ENCODE data around the gene TRPM1. TPM values are rescaled to one million over a fixed set of nuclear protein-coding genes. Genes with fewer than 3 reads are reported as not detected.

Gene TRPM1
- total and polyA plus RNA-seq, 9 donors: 0.12 TPM; not detected in 8

GRCh38 chr15:31067890-31068603, 33.5 kb downstream of the TRPM1 start:
- no peaks in the 10 kb centered on the region for H3K27me3 ChIP-seq
- intact Hi-C loops (cut with DNase I): loop anchor here in 1 of 4 donors (10.0 kb wide), 1 partner anchor 57 kb away; no protein-coding TSS in a partner anchor

GRCh38 chr15:31065824-31066223, 35.7 kb downstream of the TRPM1 start:
- Histone ChIP-seq H3K27ac (no peak overlapping the region), H3K4me3 (no peak overlapping the region), H3K36me3 (no peaks in the 10 kb centered on the region), H3K4me1 (ENCODE audit: insufficient read depth) (peaks cover 13% of the 10 kb centered on the region), H3K9me3 (no peaks in the 10 kb centered on the region), H3K27me3 (no peaks in the 10 kb centered on the region)
- no peak for TF ChIP-seq EP300 (IDR thresholded peaks at IDR 0.05)
- TF ChIP-seq POLR2A (IDR thresholded peaks at IDR 0.05): no peak
- TF ChIP-seq CTCF (IDR thresholded peaks at IDR 0.05): no peak
- no peak for DNase-seq
- WGBS, 3 donors: 92 to 95% (median 94%) methylated on average over 6 of the region's 6 CpGs
- intact Hi-C loops (cut with DNase I): loop anchor here in 1 of 4 donors (10.0 kb wide), 1 partner anchor 59 kb away; no protein-coding TSS in a partner anchor

More at GRCh38 chr15:31067890-31068603, 33.5 kb downstream of the TRPM1 start:
- no peaks in the 10 kb centered on the region for H3K9me3 ChIP-seq
- DNase-seq: no peak
- peaks cover 13% of the 10 kb centered on the region for H3K4me1 ChIP-seq (ENCODE audit: insufficient read depth)
- H3K4me3 ChIP-seq: no peak overlapping the region
- TF ChIP-seq CTCF (IDR thresholded peaks at IDR 0.05) (no peak), EP300 (IDR thresholded peaks at IDR 0.05) (no peak), POLR2A (IDR thresholded peaks at IDR 0.05) (no peak)
- no peaks in the 10 kb centered on the region for H3K36me3 ChIP-seq
- WGBS, 3 donors: 89 to 93% (median 90%) methylated on average over 11 of the region's 11 CpGs
- H3K27ac ChIP-seq: no peak overlapping the region

- intact Hi-C loops (cut with DNase I): loop anchor here in 1 of 4 donors (10.0 kb wide), 1 partner anchor 62 kb away; no protein-coding TSS in a partner anchor
- TF ChIP-seq POLR2A (IDR thresholded peaks at IDR 0.05): no peak
- TF ChIP-seq EP300 (IDR thresholded peaks at IDR 0.05): no peak
- TF ChIP-seq CTCF (IDR thresholded peaks at IDR 0.05): no peak
- Histone ChIP-seq H3K36me3 (no peaks in the 10 kb centered on the region), H3K27me3 (no peaks in the 10 kb centered on the region), H3K4me3 (no peak overlapping the region), H3K4me1 (ENCODE audit: insufficient read depth) (peaks cover 2% of the 10 kb centered on the region), H3K27ac (no peak overlapping the region), H3K9me3 (no peaks in the 10 kb centered on the region)
- 59 to 66% (median 60%) methylated on average over 17 of the region's 17 CpGs for WGBS, 3 donors
- no peak for DNase-seq
Observed at GRCh38 chr15:31062911-31063310, 38.6 kb downstream of the TRPM1 start.

GRCh38 chr15:31062310-31062847, 39.1 kb downstream of the TRPM1 start:
- Histone ChIP-seq H3K36me3 (no peaks in the 10 kb centered on the region), H3K27me3 (no peaks in the 10 kb centered on the region), H3K4me1 (ENCODE audit: insufficient read depth) (no peaks in the 10 kb centered on the region), H3K9me3 (no peaks in the 10 kb centered on the region), H3K27ac (no peak overlapping the region), H3K4me3 (no peak overlapping the region)
- WGBS, 3 donors: 21 to 37% (median 28%) methylated on average over 4 of the region's 4 CpGs
- TF ChIP-seq EP300 (IDR thresholded peaks at IDR 0.05): no peak
- TF ChIP-seq POLR2A (IDR thresholded peaks at IDR 0.05): no peak
- TF ChIP-seq CTCF (IDR thresholded peaks at IDR 0.05): no peak
- DNase-seq: no peak
- intact Hi-C loops (cut with DNase I): loop anchor here in 1 of 4 donors (10.0 kb wide), 1 partner anchor 62 kb away; no protein-coding TSS in a partner anchor
